ENCODE data around the gene UBR4.

Gene UBR4

GRCh38 chr1:19254416-19254815, 44.4 kb upstream of the UBR4 start:
- H3K36me3 ChIP-seq, result peaks cover 14% of the 10 kb centered on the region
- peaks cover 16 to 17% of the 10 kb centered on the region in 2 experiments for H3K4me1 ChIP-seq (ENCODE audit: control insufficient read depth in 1 of 2, insufficient read depth in 1 of 2, low read depth in 1 of 2, low read length in 1 of 2)
- TF ChIP-seq, protein P1, sequence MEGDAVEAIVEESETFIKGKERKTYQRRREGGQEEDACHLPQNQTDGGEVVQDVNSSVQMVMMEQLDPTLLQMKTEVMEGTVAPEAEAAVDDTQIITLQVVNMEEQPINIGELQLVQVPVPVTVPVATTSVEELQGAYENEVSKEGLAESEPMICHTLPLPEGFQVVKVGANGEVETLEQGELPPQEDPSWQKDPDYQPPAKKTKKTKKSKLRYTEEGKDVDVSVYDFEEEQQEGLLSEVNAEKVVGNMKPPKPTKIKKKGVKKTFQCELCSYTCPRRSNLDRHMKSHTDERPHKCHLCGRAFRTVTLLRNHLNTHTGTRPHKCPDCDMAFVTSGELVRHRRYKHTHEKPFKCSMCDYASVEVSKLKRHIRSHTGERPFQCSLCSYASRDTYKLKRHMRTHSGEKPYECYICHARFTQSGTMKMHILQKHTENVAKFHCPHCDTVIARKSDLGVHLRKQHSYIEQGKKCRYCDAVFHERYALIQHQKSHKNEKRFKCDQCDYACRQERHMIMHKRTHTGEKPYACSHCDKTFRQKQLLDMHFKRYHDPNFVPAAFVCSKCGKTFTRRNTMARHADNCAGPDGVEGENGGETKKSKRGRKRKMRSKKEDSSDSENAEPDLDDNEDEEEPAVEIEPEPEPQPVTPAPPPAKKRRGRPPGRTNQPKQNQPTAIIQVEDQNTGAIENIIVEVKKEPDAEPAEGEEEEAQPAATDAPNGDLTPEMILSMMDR (IDR thresholded peaks at IDR 0.05), result no peak
- H3K27ac ChIP-seq, result no peak overlapping the region
- no peaks in the 10 kb centered on the region for H3K27me3 ChIP-seq
- no peak overlapping the region for H3K4me3 ChIP-seq (ENCODE audit: low read depth in 1 of 2, low read length in 1 of 2)
- H3K9me3 ChIP-seq, result no peaks in the 10 kb centered on the region

GRCh38 chr1:19251305-19252196, 41.5 kb upstream of the UBR4 start, which contains the start of the genes EMC1 and MRTO4:
Gene EMC1 (minus strand): TSS chr1:19251524. CDS start chr1:19251509, 15 bp downstream.
Gene MRTO4 (plus strand): TSS chr1:19251805. CDS start chr1:19251836, 31 bp downstream.
- Histone ChIP-seq H3K27me3 (no peaks in the 10 kb centered on the region), H3K4me3 (ENCODE audit: low read depth in 1 of 2, low read length in 1 of 2) (peak within 1 kb of the TSS; percentile 76 to 87), H3K36me3 (no peaks in the 10 kb centered on the region), H3K4me1 (ENCODE audit: control insufficient read depth in 1 of 2, insufficient read depth in 1 of 2, low read depth in 1 of 2, low read length in 1 of 2) (peaks cover 16 to 17% of the 10 kb centered on the region in 2 experiments), H3K27ac (peak within 1 kb of the TSS; percentile 88), H3K9me3 (no peaks in the 10 kb centered on the region)
- TF ChIP-seq, protein P1 (IDR thresholded peaks at IDR 0.05), result peak; percentile 33

- peak overlapping the region; percentile 88 for H3K27ac ChIP-seq
- peak overlapping the region; percentile 76 to 87 for H3K4me3 ChIP-seq (ENCODE audit: low read depth in 1 of 2, low read length in 1 of 2)
- H3K36me3 ChIP-seq, result no peaks in the 10 kb centered on the region
- H3K4me1 ChIP-seq (ENCODE audit: control insufficient read depth in 1 of 2, insufficient read depth in 1 of 2, low read depth in 1 of 2, low read length in 1 of 2), result peaks cover 16 to 17% of the 10 kb centered on the region in 2 experiments
- TF ChIP-seq, protein P1 (IDR thresholded peaks at IDR 0.05), result no peak
- no peaks in the 10 kb centered on the region for H3K9me3 ChIP-seq
- H3K27me3 ChIP-seq, result no peaks in the 10 kb centered on the region
Observed at GRCh38 chr1:19250629-19251304, 40.7 kb upstream of the UBR4 start.

GRCh38 chr1:19240673-19241538, 30.8 kb upstream of the UBR4 start:
- no peaks in the 10 kb centered on the region for H3K9me3 ChIP-seq
- H3K4me1 ChIP-seq (ENCODE audit: control insufficient read depth in 1 of 2, insufficient read depth in 1 of 2, low read depth in 1 of 2, low read length in 1 of 2), result peaks cover 3 to 6% of the 10 kb centered on the region in 2 experiments
- H3K27me3 ChIP-seq, result no peaks in the 10 kb centered on the region
- TF ChIP-seq, protein P1 (IDR thresholded peaks at IDR 0.05), result peak; percentile 97
- peak overlapping the region; percentile 54 for H3K27ac ChIP-seq
- no peak overlapping the region for H3K4me3 ChIP-seq (ENCODE audit: low read depth in 1 of 2, low read length in 1 of 2)
- H3K36me3 ChIP-seq, result peaks cover 71% of the 10 kb centered on the region

DNA sequence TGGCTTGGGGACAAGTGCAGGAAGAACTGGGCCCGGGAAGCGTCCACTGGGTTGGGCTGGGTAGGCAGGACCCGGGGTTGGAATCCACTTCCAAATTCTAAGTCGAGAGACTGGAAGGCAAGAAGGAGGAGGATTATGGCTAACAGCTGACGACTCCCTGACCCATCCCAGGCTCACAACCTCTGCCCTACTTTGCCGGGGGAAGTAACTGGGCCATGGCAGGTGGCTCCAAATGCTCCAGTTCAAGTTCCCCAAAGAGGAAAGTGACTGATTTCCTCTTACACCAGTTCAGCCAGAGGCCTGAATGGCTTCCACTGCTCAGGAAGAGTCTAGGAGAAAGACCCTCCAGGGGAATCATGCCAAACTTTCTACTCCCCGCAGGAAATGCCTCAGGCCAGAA, 29.8 kb upstream of the UBR4 start:
- no peak overlapping the region for H3K27ac ChIP-seq
- peaks cover 3 to 6% of the 10 kb centered on the region in 2 experiments for H3K4me1 ChIP-seq (ENCODE audit: control insufficient read depth in 1 of 2, insufficient read depth in 1 of 2, low read depth in 1 of 2, low read length in 1 of 2)
- peaks cover 78% of the 10 kb centered on the region for H3K36me3 ChIP-seq
- TF ChIP-seq, protein P1 (IDR thresholded peaks at IDR 0.05), result no peak
- no peaks in the 10 kb centered on the region for H3K9me3 ChIP-seq
- H3K27me3 ChIP-seq, result no peaks in the 10 kb centered on the region
- no peak overlapping the region for H3K4me3 ChIP-seq (ENCODE audit: low read depth in 1 of 2, low read length in 1 of 2)

All from neutrophil (primary cell).